Endothelial cell of umbilical vein (primary cell): ENCODE measurements around the gene UBAC1. TPM values are rescaled to one million over a fixed set of nuclear protein-coding genes. Genes with fewer than 3 reads are reported as not detected.
A peak's percentile ranks its signal among the peaks of the same experiment; 100 is the strongest.

Experiments used
- BruUV-seq: library from RNA; stranded (reverse); fragments of 400-500 nt; replicated peaks from 2 replicates; lab custom pipeline; 2021; lab: Mats Ljungman, UMichigan
- CTCF ChIA-PET: fragments of 300-600, 350-600 bp; sonication (Branson Sonifier 250); formaldehyde crosslinking; loops from one replicate; lab custom pipeline; 2021; ENCODE audit warnings: antibody characterized with exemption, inconsistent platforms; lab: Charles Lee
- POLR2A ChIA-PET: fragments of 300-600, 350-600 bp; sonication (Branson Sonifier 250); formaldehyde crosslinking; loops from one replicate; lab custom pipeline; 2021; ENCODE audit warnings: antibody characterized with exemption, inconsistent platforms; lab: Charles Lee
- DNase-seq: peaks from one replicate; pipeline ENCODE4 v3.0.0-alpha.2; 2011; ENCODE audit warnings: low read depth, low spot score
- FAIRE-seq: peaks from 2 replicates; lab custom pipeline; 2011; peaks lifted over from hg19 to GRCh38; lab: Jason Lieb, UNC
- H2AFZ ChIP-seq: 2 replicates; pipeline ENCODE4 v1.6.0; 2012; ENCODE audit warnings: low read depth, low read length, control low read depth, inconsistent platforms
- H3K27ac ChIP-seq: 2 replicates; pipeline ENCODE4 v1.5.1; 2011; ENCODE audit warnings: low read depth, mild to moderate bottlenecking, control low read depth, low read length, moderate library complexity; ENCODE audit not compliant: insufficient read depth
- H3K27me3 ChIP-seq, 2 experiments: 2 replicates each; pipeline versions ENCODE4 v1.6.0 to v1.6.1; 2011; ENCODE audit warnings: low read length in 2 of 2, mixed read lengths in 1 of 2; ENCODE audit not compliant: control insufficient read depth in 2 of 2, insufficient read depth in 2 of 2
- H3K36me3 ChIP-seq, 2 experiments: 2 replicates in 1 of 2; 3 replicates in 1 of 2; pipeline ENCODE4 v1.5.1; 2011; ENCODE audit warnings: low read length in 2 of 2, mild to moderate bottlenecking in 1 of 2, moderate library complexity in 1 of 2; ENCODE audit not compliant: control insufficient read depth in 2 of 2, insufficient read depth in 2 of 2; ENCODE audit errors: extremely low read depth in 1 of 2
- H3K4me1 ChIP-seq: 3 replicates; pipeline ENCODE4 v1.5.1; 2011; ENCODE audit warnings: mild to moderate bottlenecking, low read length; ENCODE audit not compliant: control insufficient read depth, insufficient read depth; ENCODE audit errors: extremely low read depth
- H3K4me2 ChIP-seq: 2 replicates; pipeline ENCODE4 v1.6.1; 2011; ENCODE audit warnings: low read length, control low read depth, mixed read lengths; ENCODE audit not compliant: insufficient read depth
- H3K4me3 ChIP-seq, 3 experiments: fragments of 200-600 bp in 1 of 3; sonication (generic), shearing (Covaris generic) in 1 of 3; replicated peaks in 1 of 3; 2 replicates each; pipeline ENCODE4 v1.5.1; 2011 to 2016; ENCODE audit warnings: control low read depth in 3 of 3, low read length in 3 of 3, mild to moderate bottlenecking in 2 of 3, inconsistent platforms in 1 of 3, low read depth in 1 of 3, moderate library complexity in 1 of 3; ENCODE audit not compliant: insufficient read depth in 1 of 3
- H3K79me2 ChIP-seq: 2 replicates; pipeline ENCODE4 v1.6.0; 2012; ENCODE audit warnings: low read length, inconsistent platforms; ENCODE audit not compliant: control insufficient read depth, insufficient read depth
- H3K9ac ChIP-seq: replicated peaks from 2 replicates; pipeline ENCODE3; 2011; ENCODE audit warnings: low read length, control low read depth; ENCODE audit not compliant: insufficient read depth; ENCODE audit errors: extremely low read depth
- H3K9me1 ChIP-seq: replicated peaks from 3 replicates; pipeline ENCODE4 v1.6.0; 2011; ENCODE audit warnings: mild to moderate bottlenecking, low read length; ENCODE audit not compliant: control insufficient read depth, insufficient read depth; ENCODE audit errors: extremely low read depth
- H3K9me3 ChIP-seq: replicated peaks from 2 replicates; pipeline ENCODE4 v1.5.1; 2012; ENCODE audit warnings: low read length, inconsistent platforms; ENCODE audit not compliant: control insufficient read depth, insufficient read depth
- H4K20me1 ChIP-seq: replicated peaks from 2 replicates; pipeline ENCODE3; 2011; ENCODE audit warnings: mild to moderate bottlenecking, low read length; ENCODE audit not compliant: control insufficient read depth, insufficient read depth; ENCODE audit errors: extremely low read depth
- CTCF ChIP-seq, 2 donors: IDR thresholded peaks; 1 replicate in 1 of 2; 2 replicates in 1 of 2; pipeline ENCODE4 v1.5.1; 2011; ENCODE audit warnings: low read length in 2 of 2, mild to moderate bottlenecking in 2 of 2, moderate library complexity in 2 of 2, control low read depth in 1 of 2, inconsistent platforms in 1 of 2, low read depth in 1 of 2; ENCODE audit not compliant: insufficient read depth in 1 of 2; ENCODE audit errors: extremely low read depth in 1 of 2
- EZH2 ChIP-seq: IDR thresholded peaks from 2 replicates; pipeline ENCODE4 v1.6.1; 2012; ENCODE audit warnings: borderline replicate concordance, low read depth, mild to moderate bottlenecking, moderate library complexity, low read length, inconsistent platforms; ENCODE audit not compliant: severe bottlenecking
- FOS ChIP-seq: IDR thresholded peaks from 2 replicates; pipeline ENCODE4 v1.6.1; 2011; ENCODE audit warnings: mild to moderate bottlenecking, low read length, moderate library complexity, borderline replicate concordance; ENCODE audit not compliant: insufficient read depth
- JUN ChIP-seq: IDR thresholded peaks from 2 replicates; pipeline ENCODE4 v1.6.1; 2011; ENCODE audit warnings: borderline replicate concordance, low read depth; ENCODE audit not compliant: insufficient read length, insufficient read depth
- MYC ChIP-seq: IDR thresholded peaks from one replicate; pipeline ENCODE4 v1.6.1; 2011; ENCODE audit warnings: mild to moderate bottlenecking, low read depth, low read length
- POLR2A ChIP-seq: IDR thresholded peaks from 2 replicates; pipeline ENCODE4 v1.6.1; 2012; ENCODE audit warnings: low read depth, mild to moderate bottlenecking, control low read depth, low read length
- dilution Hi-C: fragments of 300-500 bp; cut with MboI; formaldehyde crosslinking; loops from one replicate; pipeline ENCODE4 v1.15.0; 2019; ENCODE audit warnings: low sequenced_read_pairs; ENCODE audit not compliant: extremely low pct_ligation_motif_present
- intact Hi-C: fragments of 100-400 bp; cut with micrococcal nuclease; formaldehyde crosslinking; loops from one replicate; pipeline ENCODE4 v1.10.0; 2022
- polyA plus RNA-seq, 4 experiments: library from polyadenylated mRNA; depleted of rRNA in 3 of 4; stranded (reverse) in 3 of 4; unstranded in 1 of 4; fragments of >200 nt; gene quantifications; 2 replicates each; pipeline versions ENCODE4 v1.2.1 to v1.2.3, GENCODE V29; 2011 to 2012; ENCODE audit warnings: missing spikeins in 1 of 4
- total RNA-seq: library from RNA; stranded (reverse); gene quantifications from 2 replicates; pipeline ENCODE4 v1.2.3, GENCODE V29; 2021

Gene UBAC1
- total and polyA plus RNA-seq, 2 donors (not counting 3 experiments of a cell fraction or from before 2014, with no cell fraction given) = 39.5 to 56.7 TPM

GRCh38 chr9:135905380-135906258 lies 55.6 kb downstream of the UBAC1 start:
- Histone ChIP-seq H3K9ac (peak overlapping the region; percentile 49), H2AFZ (no peak overlapping the region), H3K36me3 (no peaks in the 10 kb centered on the region), H3K9me1 (no peaks in the 10 kb centered on the region), H3K27me3 (no peaks in the 10 kb centered on the region), H3K4me3 (peak overlapping the region; percentile 42 to 84 (median 73)), H3K4me1 (peaks cover 36% of the 10 kb centered on the region), H3K9me3 (no peaks in the 10 kb centered on the region), H3K79me2 (peaks cover 82% of the 10 kb centered on the region), H4K20me1 (no peaks in the 10 kb centered on the region), H3K4me2 (peak overlapping the region; percentile 99), H3K27ac (peak overlapping the region; percentile 45)
- CTCF ChIA-PET = interaction anchor here (1.0 to 1.7 kb wide), 4 partner anchors 41 to 217 kb away, joined by 3 to 8 read pairs (median 6); no protein-coding TSS in a partner anchor
- POLR2A ChIA-PET = no interaction called here
- FAIRE-seq (peak; percentile 79), DNase-seq (no peak)
- intact Hi-C loops = loop anchor here (1.0 to 2.0 kb wide), 3 partner anchors 41 to 213 kb away; partner anchors contain the start of genes TMEM250 and UBAC1
- dilution Hi-C loops = no loop called here
- TF ChIP-seq JUN (no peak), MYC (no peak), CTCF (IDR thresholded peaks at IDR 0.05; ENCODE audit: extremely low read depth in 1 of 2, insufficient read depth in 1 of 2, low read depth in 1 of 2, low read length in 2 of 2) (no peak), EZH2 (no peak), FOS (no peak), POLR2A (no peak)
- TSS peak; percentile 28 for BruUV-seq
